Endometrial microvascular endothelial cells (primary cell): ENCODE results near the gene C16orf78. TPM values are rescaled to one million over a fixed set of nuclear protein-coding genes. Genes with fewer than 3 reads are reported as not detected.

Source experiments
- in situ Hi-C: cut with HindIII; loops from 2 replicates; pipeline ENCODE4 v1.10.0; 2017; ENCODE audit warnings: low sequenced_read_pairs, low pct_unique_long_range_greater_than_20kb; ENCODE audit errors: inconsistent ontology term
- total RNA-seq: library from RNA; depleted of rRNA; stranded (reverse); fragments of >200 nt; gene quantifications from one replicate; pipeline ENCODE4 v1.2.3, GENCODE V29; 2015; ENCODE audit errors: inconsistent ontology term

Gene C16orf78
- not detected for total RNA-seq

GRCh38 chr16:49373504-49373903, at the start of gene C16orf78:
Gene C16orf78 (plus strand): TSS chr16:49373804. CDS start chr16:49373940, 136 bp downstream.
- in situ Hi-C loops = no loop called here

GRCh38 chr16:49324703-49325102, 48.9 kb upstream of the C16orf78 start:
- in situ Hi-C loops = no loop called here

GRCh38 chr16:49327466-49327865, 46.1 kb upstream of the C16orf78 start:
- in situ Hi-C loops = no loop called here

GRCh38 chr16:49328325-49328724, 45.3 kb upstream of the C16orf78 start:
- in situ Hi-C loops = no loop called here

- in situ Hi-C loops = no loop called here
Observed at GRCh38 chr16:49330562-49331201, 42.9 kb upstream of the C16orf78 start.

GRCh38 chr16:49332589-49333258, 40.9 kb upstream of the C16orf78 start:
- in situ Hi-C loops = no loop called here

GRCh38 chr16:49333259-49333597, 40.4 kb upstream of the C16orf78 start:
- in situ Hi-C loops = no loop called here

GRCh38 chr16:49335828-49336227, 37.8 kb upstream of the C16orf78 start:
- in situ Hi-C loops = no loop called here

- in situ Hi-C loops = no loop called here
Observed at GRCh38 chr16:49336581-49336980, 37.0 kb upstream of the C16orf78 start.

GRCh38 chr16:49337814-49338350, 35.7 kb upstream of the C16orf78 start:
- in situ Hi-C loops = no loop called here

- in situ Hi-C loops = no loop called here
Observed at GRCh38 chr16:49338611-49339265, 34.9 kb upstream of the C16orf78 start.

GRCh38 chr16:49340466-49340865, 33.1 kb upstream of the C16orf78 start:
- in situ Hi-C loops = no loop called here

- in situ Hi-C loops = no loop called here
Observed at GRCh38 chr16:49341706-49342105, 31.9 kb upstream of the C16orf78 start.

GRCh38 chr16:49342336-49343265, 31.0 kb upstream of the C16orf78 start:
- in situ Hi-C loops = no loop called here

GRCh38 chr16:49343291-49343690, 30.3 kb upstream of the C16orf78 start:
- in situ Hi-C loops = no loop called here

- in situ Hi-C loops = no loop called here
Observed at GRCh38 chr16:49344401-49344800, 29.2 kb upstream of the C16orf78 start.

GRCh38 chr16:49345829-49346228, 27.8 kb upstream of the C16orf78 start:
- in situ Hi-C loops = no loop called here

GRCh38 chr16:49346459-49346858, 27.1 kb upstream of the C16orf78 start:
- in situ Hi-C loops = no loop called here

GRCh38 chr16:49347476-49347875, 26.1 kb upstream of the C16orf78 start:
- in situ Hi-C loops = no loop called here
